Neural cell (in vitro differentiated cells): ENCODE results near the gene PMPCA. TPM values are rescaled to one million over a fixed set of nuclear protein-coding genes. Genes with fewer than 3 reads are reported as not detected.

Source experiments
- H2AFZ ChIP-seq: fragments of 200-600, 300-800 bp; sonication (generic), shearing (Covaris generic); 2 replicates; pipeline ENCODE4 v1.6.0; 2014; ENCODE audit warnings: low read depth, mild to moderate bottlenecking, antibody characterized with exemption, low read length, moderate library complexity
- H3F3A ChIP-seq: fragments of 200-600 bp; shearing (Covaris generic); 2 replicates; pipeline ENCODE4 v1.6.1; 2016; ENCODE audit warnings: mild to moderate bottlenecking, moderate library complexity, mixed read lengths, antibody characterized with exemption, low read length; ENCODE audit not compliant: insufficient read depth, poor library complexity, severe bottlenecking
- H3K27ac ChIP-seq: fragments of 200-600, 300-800 bp; sonication (generic), shearing (Covaris generic); 2 replicates; pipeline ENCODE4 v1.5.1; 2014; ENCODE audit warnings: mild to moderate bottlenecking, low read length, moderate library complexity
- H3K27me3 ChIP-seq: fragments of 300-800, 200-600 bp; sonication (generic), shearing (Covaris generic); 2 replicates; pipeline ENCODE4 v1.6.0; 2014; ENCODE audit warnings: mild to moderate bottlenecking, low read depth, low read length, moderate library complexity; ENCODE audit not compliant: insufficient read depth
- H3K36me3 ChIP-seq: fragments of 300-800, 200-600 bp; sonication (generic), shearing (Covaris generic); 2 replicates; pipeline ENCODE4 v1.5.1; 2014; ENCODE audit warnings: mild to moderate bottlenecking, antibody characterized with exemption, low read length, moderate library complexity; ENCODE audit not compliant: insufficient read depth
- H3K4me2 ChIP-seq: fragments of 300-800, 200-600 bp; sonication (generic), shearing (Covaris generic); 2 replicates; pipeline ENCODE4 v1.6.0; 2014; ENCODE audit warnings: mild to moderate bottlenecking, low read length
- H3K4me3 ChIP-seq: fragments of 300-800, 200-600 bp; sonication (generic), shearing (Covaris generic); 2 replicates; pipeline ENCODE4 v1.5.1; 2014; ENCODE audit warnings: mild to moderate bottlenecking, low read length, moderate library complexity
- H3K79me2 ChIP-seq: fragments of 200-600 bp; shearing (Covaris generic); replicated peaks from 2 replicates; pipeline ENCODE4 v1.6.0; 2014; ENCODE audit warnings: mild to moderate bottlenecking, low read length, moderate library complexity; ENCODE audit not compliant: insufficient read depth
- H3K9ac ChIP-seq: fragments of 300-800, 200-600 bp; sonication (generic), shearing (Covaris generic); 2 replicates; pipeline ENCODE4 v1.6.1; 2016; ENCODE audit warnings: mild to moderate bottlenecking, low read length, mixed read lengths
- H3K9me2 ChIP-seq: fragments of 200-600 bp; shearing (Covaris generic); 2 replicates; pipeline ENCODE4 v1.6.1; 2016; ENCODE audit warnings: mild to moderate bottlenecking, low read length, mixed read lengths; ENCODE audit not compliant: insufficient read depth
- H3K9me3 ChIP-seq: fragments of 200-600, 300-800 bp; sonication (generic), shearing (Covaris generic); 2 replicates; pipeline ENCODE4 v1.6.1; 2016; ENCODE audit warnings: mild to moderate bottlenecking, mixed run types, low read length, moderate library complexity, mixed read lengths
- H4K20me1 ChIP-seq: fragments of 200-600 bp; shearing (Covaris generic); 2 replicates; pipeline ENCODE4 v1.6.1; 2016; ENCODE audit warnings: mild to moderate bottlenecking, mixed run types; ENCODE audit not compliant: insufficient read depth
- CTCF ChIP-seq: fragments of 450-650 bp; IDR thresholded peaks from 2 replicates; pipeline ENCODE4 v1.5.1; 2014; ENCODE audit warnings: antibody characterized with exemption, mild to moderate bottlenecking, moderate library complexity; ENCODE audit not compliant: poor library complexity, severe bottlenecking
- EP300 ChIP-seq: fragments of 450-650 bp; conservative IDR thresholded peaks from 2 replicates; pipeline ENCODE4 v1.6.1; 2014; ENCODE audit warnings: antibody characterized with exemption, mild to moderate bottlenecking, moderate library complexity; ENCODE audit not compliant: poor library complexity, severe bottlenecking
- EZH2 ChIP-seq: fragments of 200-600, 300-800 bp; shearing (Covaris generic), sonication (generic); IDR thresholded peaks from 2 replicates; pipeline ENCODE4 v1.6.1; 2014; ENCODE audit warnings: antibody characterized with exemption, low read length, borderline replicate concordance, mild to moderate bottlenecking; ENCODE audit not compliant: insufficient read depth, poor library complexity, severe bottlenecking
- MXI1 ChIP-seq: fragments of 450-650 bp; conservative IDR thresholded peaks from 2 replicates; pipeline ENCODE4 v1.6.1; 2014; ENCODE audit warnings: antibody characterized with exemption, mild to moderate bottlenecking; ENCODE audit not compliant: poor library complexity, severe bottlenecking
- POLR2AphosphoS5 ChIP-seq: IDR thresholded peaks from 2 replicates; pipeline ENCODE4 v1.6.1; 2012
- RAD21 ChIP-seq: fragments of 450-650 bp; conservative IDR thresholded peaks from 2 replicates; pipeline ENCODE4 v1.6.1; 2014; ENCODE audit warnings: antibody characterized with exemption, mild to moderate bottlenecking, moderate library complexity
- SMC3 ChIP-seq: fragments of 450-650 bp; conservative IDR thresholded peaks from 2 replicates; pipeline ENCODE4 v1.6.1; 2014; ENCODE audit warnings: antibody characterized with exemption, mild to moderate bottlenecking, moderate library complexity; ENCODE audit not compliant: poor library complexity
- TAF1 ChIP-seq: IDR thresholded peaks from 2 replicates; pipeline ENCODE4 v1.6.1; 2012; ENCODE audit warnings: low read depth
- polyA plus RNA-seq: library from polyadenylated mRNA; depleted of rRNA; stranded (reverse); fragments of >200 nt; gene quantifications from 2 replicates; pipeline ENCODE4 v1.2.3, GENCODE V29; 2014
- TF ChIP-seq, protein P1 (sequence below): IDR thresholded peaks from 2 replicates; pipeline ENCODE4 v1.6.1; 2012; ENCODE audit warnings: borderline replicate concordance

Gene PMPCA
- polyA plus RNA-seq, 1 donor from 2014 or later = 61.3 TPM

GRCh38 chr9:136363949-136364748 is 46.3 kb upstream of the PMPCA start:
- H3K9ac ChIP-seq = no peak overlapping the region
- TF ChIP-seq SMC3 (peak; percentile 39), POLR2AphosphoS5 (no peak), EZH2 (no peak), EP300 (no peak)
- peak overlapping the region; percentile 75 for H3K4me3 ChIP-seq
- no peaks in the 10 kb centered on the region for H3K9me2 ChIP-seq
- H3K9me3 ChIP-seq = no peaks in the 10 kb centered on the region
- H2AFZ ChIP-seq = no peak overlapping the region
- no peak overlapping the region for H3K27ac ChIP-seq
- H3K79me2 ChIP-seq = no peaks in the 10 kb centered on the region
- H3K4me2 ChIP-seq = no peak overlapping the region
- no peaks in the 10 kb centered on the region for H3K27me3 ChIP-seq
- H3K36me3 ChIP-seq = no peaks in the 10 kb centered on the region
- no peaks in the 10 kb centered on the region for H3F3A ChIP-seq
- no peaks in the 10 kb centered on the region for H4K20me1 ChIP-seq

GRCh38 chr9:136364942-136365774 is 45.3 kb upstream of the PMPCA start:
- H2AFZ ChIP-seq = no peak overlapping the region
- TF ChIP-seq POLR2AphosphoS5 (no peak), EP300 (no peak)
- H3K27me3 ChIP-seq = no peaks in the 10 kb centered on the region
- no peaks in the 10 kb centered on the region for H3K79me2 ChIP-seq
- no peak overlapping the region for H3K4me2 ChIP-seq
- no peaks in the 10 kb centered on the region for H4K20me1 ChIP-seq
- no peak overlapping the region for H3K4me3 ChIP-seq
- H3K36me3 ChIP-seq = no peaks in the 10 kb centered on the region
- H3K27ac ChIP-seq = no peak overlapping the region
- H3K9ac ChIP-seq = no peak overlapping the region
- no peaks in the 10 kb centered on the region for H3K9me2 ChIP-seq
- H3K9me3 ChIP-seq = no peaks in the 10 kb centered on the region
- H3F3A ChIP-seq = no peaks in the 10 kb centered on the region

- TF ChIP-seq, protein P1, sequence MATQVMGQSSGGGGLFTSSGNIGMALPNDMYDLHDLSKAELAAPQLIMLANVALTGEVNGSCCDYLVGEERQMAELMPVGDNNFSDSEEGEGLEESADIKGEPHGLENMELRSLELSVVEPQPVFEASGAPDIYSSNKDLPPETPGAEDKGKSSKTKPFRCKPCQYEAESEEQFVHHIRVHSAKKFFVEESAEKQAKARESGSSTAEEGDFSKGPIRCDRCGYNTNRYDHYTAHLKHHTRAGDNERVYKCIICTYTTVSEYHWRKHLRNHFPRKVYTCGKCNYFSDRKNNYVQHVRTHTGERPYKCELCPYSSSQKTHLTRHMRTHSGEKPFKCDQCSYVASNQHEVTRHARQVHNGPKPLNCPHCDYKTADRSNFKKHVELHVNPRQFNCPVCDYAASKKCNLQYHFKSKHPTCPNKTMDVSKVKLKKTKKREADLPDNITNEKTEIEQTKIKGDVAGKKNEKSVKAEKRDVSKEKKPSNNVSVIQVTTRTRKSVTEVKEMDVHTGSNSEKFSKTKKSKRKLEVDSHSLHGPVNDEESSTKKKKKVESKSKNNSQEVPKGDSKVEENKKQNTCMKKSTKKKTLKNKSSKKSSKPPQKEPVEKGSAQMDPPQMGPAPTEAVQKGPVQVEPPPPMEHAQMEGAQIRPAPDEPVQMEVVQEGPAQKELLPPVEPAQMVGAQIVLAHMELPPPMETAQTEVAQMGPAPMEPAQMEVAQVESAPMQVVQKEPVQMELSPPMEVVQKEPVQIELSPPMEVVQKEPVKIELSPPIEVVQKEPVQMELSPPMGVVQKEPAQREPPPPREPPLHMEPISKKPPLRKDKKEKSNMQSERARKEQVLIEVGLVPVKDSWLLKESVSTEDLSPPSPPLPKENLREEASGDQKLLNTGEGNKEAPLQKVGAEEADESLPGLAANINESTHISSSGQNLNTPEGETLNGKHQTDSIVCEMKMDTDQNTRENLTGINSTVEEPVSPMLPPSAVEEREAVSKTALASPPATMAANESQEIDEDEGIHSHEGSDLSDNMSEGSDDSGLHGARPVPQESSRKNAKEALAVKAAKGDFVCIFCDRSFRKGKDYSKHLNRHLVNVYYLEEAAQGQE = no peak
- TF ChIP-seq CTCF (no peak), MXI1 (no peak), EP300 (no peak), TAF1 (no peak), RAD21 (no peak), POLR2AphosphoS5 (no peak), SMC3 (no peak), EZH2 (no peak)
- Histone ChIP-seq H2AFZ (no peak overlapping the region), H3K9ac (no peak overlapping the region), H4K20me1 (no peaks in the 10 kb centered on the region), H3F3A (no peaks in the 10 kb centered on the region), H3K79me2 (no peaks in the 10 kb centered on the region), H3K4me2 (no peak overlapping the region), H3K9me3 (no peaks in the 10 kb centered on the region), H3K27ac (no peak overlapping the region), H3K9me2 (no peaks in the 10 kb centered on the region), H3K27me3 (no peaks in the 10 kb centered on the region), H3K4me3 (no peak overlapping the region), H3K36me3 (no peaks in the 10 kb centered on the region)
These were observed 44.7 kb upstream of the PMPCA start for GRCh38 chr9:136365775-136366222.
